ENCODE measurements around the gene TOR1AIP2.

TOR1AIP2 gene

GRCh38 chr1:179881642-179882252, 4.1 kb upstream of the TOR1AIP2 start:
- no peak for FAIRE-seq
- TF ChIP-seq POU2F2 (IDR thresholded peaks at IDR 0.05; ENCODE audit: low read depth, low read length) = no peak
- TF ChIP-seq POLR2A (IDR thresholded peaks at IDR 0.05; ENCODE audit: low read depth, low read length) = peak; percentile 56; the same call in 1 of the 2 replicates
- TF ChIP-seq TAF1 (IDR thresholded peaks at IDR 0.05; ENCODE audit: low read depth, low read length) = no peak
- peak; percentile 62 for TF ChIP-seq POLR2AphosphoS5 (IDR thresholded peaks at IDR 0.05; ENCODE audit: low read depth, low read length)
- no peak for DNase-seq (ENCODE audit: insufficient read length, low spot score)

GRCh38 chr1:179879797-179880196, 2.2 kb upstream of the TOR1AIP2 start:
- DNase-seq (ENCODE audit: insufficient read length, low spot score) (no peak), FAIRE-seq (peak; percentile 35)

GRCh38 chr1:179876300-179876715, 1.3 kb downstream of the TOR1AIP2 start:
- no peak for FAIRE-seq
- DNase-seq (ENCODE audit: insufficient read length, low spot score) = no peak
- TF ChIP-seq SPI1 (IDR thresholded peaks at IDR 0.05; ENCODE audit: low read depth, low read length) (no peak), POU2F2 (IDR thresholded peaks at IDR 0.05; ENCODE audit: low read depth, low read length) (no peak), TAF1 (IDR thresholded peaks at IDR 0.05; ENCODE audit: low read depth, low read length) (no peak), POLR2AphosphoS5 (IDR thresholded peaks at IDR 0.05; ENCODE audit: low read depth, low read length) (no peak)

More at GRCh38 chr1:179879797-179880196, 2.2 kb upstream of the TOR1AIP2 start:
- TF ChIP-seq POU2F2 (IDR thresholded peaks at IDR 0.05; ENCODE audit: low read depth, low read length) (no peak), SPI1 (IDR thresholded peaks at IDR 0.05; ENCODE audit: low read depth, low read length) (no peak), TAF1 (IDR thresholded peaks at IDR 0.05; ENCODE audit: low read depth, low read length) (peak; percentile 35; the same call in 1 of the 2 replicates), POLR2A (IDR thresholded peaks at IDR 0.05; ENCODE audit: low read depth, low read length) (no peak), PAX5 (IDR thresholded peaks at IDR 0.05; ENCODE audit: insufficient read depth, low read length, severe bottlenecking) (no peak)

GRCh38 chr1:179875596-179876299, 1.9 kb downstream of the TOR1AIP2 start:
- TF ChIP-seq SPI1 (IDR thresholded peaks at IDR 0.05; ENCODE audit: low read depth, low read length) = no peak
- no peak for TF ChIP-seq TAF1 (IDR thresholded peaks at IDR 0.05; ENCODE audit: low read depth, low read length)
- TF ChIP-seq POU2F2 (IDR thresholded peaks at IDR 0.05; ENCODE audit: low read depth, low read length) = no peak
- no peak for TF ChIP-seq POLR2AphosphoS5 (IDR thresholded peaks at IDR 0.05; ENCODE audit: low read depth, low read length)
- TF ChIP-seq POLR2A (IDR thresholded peaks at IDR 0.05; ENCODE audit: low read depth, low read length) = no peak
- TF ChIP-seq PAX5 (IDR thresholded peaks at IDR 0.05; ENCODE audit: insufficient read depth, low read length, severe bottlenecking) = no peak
- DNase-seq (ENCODE audit: insufficient read length, low spot score) (no peak), FAIRE-seq (no peak)

- FAIRE-seq = no peak
- TF ChIP-seq TAF1 (IDR thresholded peaks at IDR 0.05; ENCODE audit: low read depth, low read length) (no peak), POU2F2 (IDR thresholded peaks at IDR 0.05; ENCODE audit: low read depth, low read length) (no peak), PAX5 (IDR thresholded peaks at IDR 0.05; ENCODE audit: insufficient read depth, low read length, severe bottlenecking) (no peak), SPI1 (IDR thresholded peaks at IDR 0.05; ENCODE audit: low read depth, low read length) (no peak), POLR2AphosphoS5 (IDR thresholded peaks at IDR 0.05; ENCODE audit: low read depth, low read length) (no peak), POLR2A (IDR thresholded peaks at IDR 0.05; ENCODE audit: low read depth, low read length) (no peak)
- DNase-seq (ENCODE audit: insufficient read length, low spot score) = no peak
Observed at GRCh38 chr1:179873438-179873851, 4.2 kb downstream of the TOR1AIP2 start.

- no peak for FAIRE-seq
- TF ChIP-seq POLR2A (IDR thresholded peaks at IDR 0.05; ENCODE audit: low read depth, low read length) = no peak
- TF ChIP-seq POLR2AphosphoS5 (IDR thresholded peaks at IDR 0.05; ENCODE audit: low read depth, low read length) = no peak
- no peak for TF ChIP-seq SPI1 (IDR thresholded peaks at IDR 0.05; ENCODE audit: low read depth, low read length)
- no peak for TF ChIP-seq TAF1 (IDR thresholded peaks at IDR 0.05; ENCODE audit: low read depth, low read length)
- no peak for TF ChIP-seq POU2F2 (IDR thresholded peaks at IDR 0.05; ENCODE audit: low read depth, low read length)
- TF ChIP-seq PAX5 (IDR thresholded peaks at IDR 0.05; ENCODE audit: insufficient read depth, low read length, severe bottlenecking) = no peak
Observed at GRCh38 chr1:179872558-179872957, 5.0 kb downstream of the TOR1AIP2 start.

GRCh38 chr1:179871940-179872339, 5.7 kb downstream of the TOR1AIP2 start:
- no peak for DNase-seq (ENCODE audit: insufficient read length, low spot score)
- TF ChIP-seq POLR2A (IDR thresholded peaks at IDR 0.05; ENCODE audit: low read depth, low read length) (no peak), POU2F2 (IDR thresholded peaks at IDR 0.05; ENCODE audit: low read depth, low read length) (no peak), PAX5 (IDR thresholded peaks at IDR 0.05; ENCODE audit: insufficient read depth, low read length, severe bottlenecking) (no peak), POLR2AphosphoS5 (IDR thresholded peaks at IDR 0.05; ENCODE audit: low read depth, low read length) (no peak), TAF1 (IDR thresholded peaks at IDR 0.05; ENCODE audit: low read depth, low read length) (no peak), SPI1 (IDR thresholded peaks at IDR 0.05; ENCODE audit: low read depth, low read length) (no peak)
- no peak for FAIRE-seq

More at GRCh38 chr1:179872558-179872957, 5.0 kb downstream of the TOR1AIP2 start:
- no peak for DNase-seq (ENCODE audit: insufficient read length, low spot score)

- DNase-seq (ENCODE audit: insufficient read length, low spot score) (no peak), FAIRE-seq (no peak)
- TF ChIP-seq POLR2AphosphoS5 (IDR thresholded peaks at IDR 0.05; ENCODE audit: low read depth, low read length) (no peak), PAX5 (IDR thresholded peaks at IDR 0.05; ENCODE audit: insufficient read depth, low read length, severe bottlenecking) (no peak), POU2F2 (IDR thresholded peaks at IDR 0.05; ENCODE audit: low read depth, low read length) (no peak), POLR2A (IDR thresholded peaks at IDR 0.05; ENCODE audit: low read depth, low read length) (no peak), SPI1 (IDR thresholded peaks at IDR 0.05; ENCODE audit: low read depth, low read length) (no peak), TAF1 (IDR thresholded peaks at IDR 0.05; ENCODE audit: low read depth, low read length) (no peak)
Observed at GRCh38 chr1:179870870-179871269, 6.7 kb downstream of the TOR1AIP2 start.

- TF ChIP-seq TAF1 (IDR thresholded peaks at IDR 0.05; ENCODE audit: low read depth, low read length) (no peak), POLR2A (IDR thresholded peaks at IDR 0.05; ENCODE audit: low read depth, low read length) (0 out of 2 replicates have a peak, but pooled peaks have one; percentile 19)
- no peak for DNase-seq (ENCODE audit: insufficient read length, low spot score)
- FAIRE-seq = no peak
Observed at GRCh38 chr1:179867493-179868330, 9.9 kb downstream of the TOR1AIP2 start.

Data from GM12891 (cell line).